Stimulated activated CD8-positive, alpha-beta memory T cell treated with anti-CD3 and anti-CD28 coated beads, Interleukin-7, amount 100 ng/mL, for 48 hours (primary cell): ENCODE data around the gene RASAL2.
"Not testable (repeated sequence)": the region's sequence is repeated elsewhere in the genome, so short reads cannot be mapped to it uniquely, and the experiment has no call there.

Experiments used
- DNase-seq, 2 donors: peaks; one replicate each; pipeline ENCODE4 v3.0.0-alpha.2; 2020; ENCODE audit warnings: low read depth in 1 of 2; ENCODE audit errors: extremely low read depth in 1 of 2

Gene RASAL2

DNA sequence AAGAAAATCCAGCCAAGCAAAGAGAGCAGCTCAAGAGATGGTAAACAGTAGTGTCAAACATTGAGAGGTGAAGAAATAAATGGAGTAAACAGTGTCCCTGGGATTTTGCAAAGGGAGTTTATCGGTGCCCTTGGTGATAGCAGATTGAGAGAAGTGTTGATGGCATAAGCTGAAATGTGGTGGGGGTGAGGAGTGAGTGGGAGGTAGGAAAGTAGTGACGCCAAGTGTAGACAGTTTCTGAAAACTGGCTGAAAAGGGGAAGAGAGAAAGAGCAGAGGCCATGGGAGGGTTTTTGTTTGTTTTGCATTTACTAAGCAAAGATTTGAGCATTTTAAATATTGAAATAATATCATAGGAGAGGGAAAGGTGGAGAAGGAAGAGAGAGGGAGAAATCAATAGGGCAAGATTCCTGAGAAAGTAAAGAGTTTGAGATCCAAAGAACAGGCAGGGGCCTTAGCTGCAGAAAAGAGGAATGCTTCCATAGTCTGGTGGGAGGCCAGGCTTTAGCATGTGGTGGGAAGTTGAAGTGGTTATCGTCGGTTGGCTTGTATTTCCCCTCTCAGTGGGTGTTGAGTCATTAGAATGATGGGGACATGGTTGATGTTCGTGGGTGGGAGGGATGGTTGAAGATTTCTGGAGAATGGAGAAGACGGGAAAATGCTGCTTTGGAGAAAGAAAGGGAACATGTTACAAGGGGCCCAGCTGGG lies 26.8 kb upstream of the RASAL2 start:
- DNase-seq: no peak

DNA sequence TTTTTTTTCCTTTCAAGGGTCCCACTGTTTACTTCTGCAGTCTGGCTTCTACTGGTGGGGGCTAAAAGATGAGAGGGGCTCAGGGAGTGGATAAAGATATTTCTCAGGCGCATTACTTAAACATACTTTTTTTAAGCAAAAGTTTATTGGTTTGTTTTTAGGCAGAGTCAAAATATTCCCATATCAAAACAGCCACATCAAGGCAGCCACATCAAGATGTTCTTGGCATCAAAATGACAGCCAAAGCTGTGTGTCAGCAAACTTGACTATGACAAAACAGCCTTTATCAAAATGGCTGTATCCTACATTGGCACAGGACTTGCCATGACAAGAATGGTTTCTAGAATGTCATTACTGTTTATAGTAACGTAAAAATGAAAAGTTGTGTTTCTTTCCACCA lies 22.1 kb upstream of the RASAL2 start:
- DNase-seq: no peak

DNA sequence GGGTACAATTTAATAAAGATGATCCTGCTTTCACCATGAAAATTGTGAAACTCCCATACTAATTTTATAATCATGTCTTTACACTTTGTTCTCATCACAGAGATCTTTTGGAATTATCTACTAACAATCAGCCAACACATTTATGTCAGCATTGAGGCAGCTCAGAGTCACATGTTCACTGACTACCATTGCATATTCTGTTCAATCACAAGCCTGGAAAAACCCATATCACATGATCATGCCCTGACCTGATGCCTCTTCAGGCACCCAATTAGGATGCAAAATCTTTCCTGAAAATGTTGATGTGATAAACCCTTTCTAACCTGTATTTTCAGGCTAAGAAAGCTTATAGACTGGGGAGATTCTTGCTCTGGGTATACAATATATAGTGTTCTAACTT lies 21.6 kb upstream of the RASAL2 start:
- no peak for DNase-seq

DNA sequence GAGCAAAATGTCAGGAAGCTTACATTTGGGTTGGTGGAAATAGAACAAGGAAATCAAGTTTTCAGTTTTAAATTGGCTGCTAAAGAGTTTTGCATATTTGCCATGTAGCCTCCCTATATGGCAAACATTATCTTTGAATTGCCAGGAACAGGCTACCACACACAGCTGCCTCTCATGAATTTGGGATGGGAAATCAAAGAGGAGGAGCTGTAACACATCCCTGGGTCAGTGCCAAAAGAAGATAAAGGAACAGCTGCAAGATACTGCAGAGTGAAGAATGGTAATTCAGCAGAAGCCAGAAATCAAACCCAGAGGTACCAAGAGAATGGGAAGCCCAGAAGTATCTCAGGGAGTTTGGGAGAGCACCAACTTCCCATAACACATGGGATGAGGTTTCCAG lies 18.6 kb upstream of the RASAL2 start:
- no peak for DNase-seq

DNA sequence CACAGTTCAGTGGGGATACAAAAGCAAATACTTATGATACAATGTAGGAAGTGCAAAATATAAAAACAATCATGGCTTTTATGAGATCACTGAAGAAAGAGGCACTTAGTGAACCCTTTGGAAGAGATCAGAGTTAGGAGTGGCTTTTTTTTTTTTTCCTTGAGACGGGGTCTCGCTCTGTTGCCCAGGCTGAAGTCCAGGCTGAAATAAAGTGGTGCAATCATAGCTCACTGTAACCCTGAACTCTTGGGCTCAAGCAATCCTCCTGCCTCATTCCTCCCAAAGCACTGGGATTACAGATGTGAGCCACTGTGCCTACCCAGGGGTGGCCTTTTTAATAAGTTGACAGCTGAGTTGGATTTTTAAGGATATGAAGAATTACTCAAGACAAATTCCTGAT lies 17.3 kb upstream of the RASAL2 start:
- no peak for DNase-seq

DNA sequence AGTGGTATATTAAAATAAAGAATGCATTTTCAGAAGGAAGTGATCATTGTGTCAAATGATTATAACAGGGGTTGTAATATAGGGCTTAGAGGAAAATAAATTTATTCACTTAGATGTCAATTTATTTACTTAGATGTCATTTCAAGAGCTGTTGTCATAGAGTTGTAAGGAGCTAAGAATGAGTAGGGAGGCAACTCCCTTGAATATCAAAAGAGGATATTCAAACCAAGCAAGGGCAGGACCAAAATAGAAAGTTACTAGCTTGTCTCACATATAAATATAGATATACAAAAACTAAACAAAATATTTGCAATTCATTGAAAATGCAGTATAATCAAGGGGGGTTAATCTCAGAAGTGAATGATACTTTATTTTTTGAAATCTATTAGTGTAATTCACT lies 16.0 kb upstream of the RASAL2 start:
- DNase-seq: no peak

DNA sequence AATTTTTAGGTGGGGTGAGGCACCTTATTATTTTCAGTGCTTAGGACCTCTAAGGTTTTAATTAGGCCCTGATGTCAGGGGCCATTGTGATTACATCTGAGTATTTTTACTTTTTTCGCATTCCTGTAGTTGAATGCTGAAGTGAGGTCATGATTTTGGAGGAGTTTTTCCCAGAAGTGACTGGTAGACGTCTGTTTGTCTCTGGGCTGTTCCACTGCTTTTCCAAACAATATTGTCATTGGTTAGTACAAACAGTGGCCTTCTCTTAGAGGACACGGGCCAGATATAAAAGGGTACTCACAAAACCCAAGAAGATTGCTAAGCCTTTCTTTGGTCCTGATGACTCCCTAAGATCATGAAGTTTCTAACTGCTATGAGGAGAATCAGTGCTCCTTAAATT lies 7.6 kb upstream of the RASAL2 start:
- no peak for DNase-seq

DNA sequence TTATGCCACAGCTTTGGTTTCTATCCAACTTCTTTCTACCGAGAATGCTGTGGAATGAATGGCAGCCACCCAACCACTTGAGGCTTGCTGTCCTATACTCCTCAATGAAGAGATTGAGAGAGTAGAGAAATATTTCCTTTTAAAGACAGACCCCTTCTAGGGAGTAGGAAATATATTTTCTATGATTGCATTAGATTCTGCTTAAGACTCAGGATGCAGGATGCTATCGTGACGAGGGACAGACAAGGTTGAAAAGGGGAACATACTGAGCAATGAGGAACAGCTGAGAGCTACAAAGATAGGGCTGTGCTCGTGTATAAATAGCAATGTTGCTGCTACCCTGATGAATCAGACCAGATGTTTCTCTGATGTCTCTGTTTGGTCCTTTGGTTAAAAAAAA lies 7.1 kb upstream of the RASAL2 start:
- no peak for DNase-seq

DNA sequence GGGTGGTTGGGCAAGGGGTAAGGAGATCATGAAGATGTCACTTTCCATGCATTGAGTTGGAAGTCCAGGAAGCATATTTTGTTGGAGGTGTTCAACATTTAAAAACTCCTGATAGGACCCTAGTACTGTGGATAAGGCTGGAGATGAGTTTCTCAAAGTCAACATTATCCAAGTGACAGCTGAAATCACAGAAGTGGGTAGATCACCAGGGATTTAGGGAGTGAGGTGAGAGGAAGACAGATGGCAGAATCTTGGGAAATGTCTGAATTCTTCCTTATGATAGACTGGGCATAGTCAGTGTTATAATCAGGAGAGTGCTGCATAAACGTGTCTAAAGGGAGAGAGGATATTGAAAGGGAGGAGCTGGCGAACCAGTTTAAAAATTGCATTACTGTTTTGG lies 5.3 kb upstream of the RASAL2 start:
- no peak for DNase-seq

DNA sequence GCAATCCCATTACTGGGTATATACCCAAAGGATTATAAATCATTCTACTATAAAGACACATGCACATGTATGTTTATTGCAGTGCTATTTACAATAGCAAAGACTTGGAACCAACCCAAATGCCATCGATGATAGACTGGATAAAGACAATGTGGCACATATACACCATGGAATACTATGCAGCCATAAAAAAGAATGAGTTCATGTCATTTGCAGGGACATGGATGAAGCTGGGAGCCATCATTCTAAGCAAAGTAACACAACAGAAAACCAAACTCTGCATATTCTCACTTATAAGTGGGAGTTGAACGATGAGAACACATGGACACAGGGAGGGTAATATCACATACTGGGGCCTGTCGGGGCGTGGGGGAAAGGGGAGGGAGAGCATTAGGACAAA lies 2.5 kb upstream of the RASAL2 start:
- not testable (repeated sequence) for DNase-seq

DNA sequence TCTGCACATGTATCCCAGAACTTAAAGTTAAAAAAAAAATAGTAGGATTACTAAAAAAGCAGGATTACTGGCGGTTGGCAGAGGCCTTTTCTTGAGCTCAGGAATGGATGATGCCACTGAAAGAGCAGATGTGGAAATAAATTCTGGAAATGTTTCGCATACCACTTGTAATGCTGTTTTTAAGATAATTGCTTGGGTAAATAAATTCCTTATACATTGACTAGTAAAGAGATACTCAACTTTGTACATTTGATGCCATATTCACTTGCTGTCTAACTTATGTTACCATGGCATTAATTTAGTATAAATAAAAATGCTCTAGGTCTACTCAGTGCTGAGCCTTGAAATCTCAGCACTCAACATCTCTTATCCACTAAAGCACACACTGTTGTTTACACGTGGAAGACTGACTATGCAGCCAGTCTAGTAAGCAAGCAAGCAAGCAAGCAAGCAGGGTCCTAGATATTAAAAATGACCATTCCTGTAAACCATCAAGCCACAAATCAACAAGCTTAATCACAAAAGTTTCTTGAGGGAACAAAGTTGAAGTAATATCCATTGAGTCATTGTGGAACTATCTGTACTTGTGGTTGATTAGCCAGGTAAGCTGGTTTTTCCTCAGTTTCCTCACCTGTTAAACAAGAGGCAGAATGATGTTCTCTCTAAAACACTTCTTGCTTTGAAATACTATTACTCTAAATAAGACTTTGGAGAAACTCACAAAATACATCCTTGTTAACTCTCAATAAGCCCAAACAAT lies 1.7 kb upstream of the RASAL2 start:
- DNase-seq: no peak

DNA sequence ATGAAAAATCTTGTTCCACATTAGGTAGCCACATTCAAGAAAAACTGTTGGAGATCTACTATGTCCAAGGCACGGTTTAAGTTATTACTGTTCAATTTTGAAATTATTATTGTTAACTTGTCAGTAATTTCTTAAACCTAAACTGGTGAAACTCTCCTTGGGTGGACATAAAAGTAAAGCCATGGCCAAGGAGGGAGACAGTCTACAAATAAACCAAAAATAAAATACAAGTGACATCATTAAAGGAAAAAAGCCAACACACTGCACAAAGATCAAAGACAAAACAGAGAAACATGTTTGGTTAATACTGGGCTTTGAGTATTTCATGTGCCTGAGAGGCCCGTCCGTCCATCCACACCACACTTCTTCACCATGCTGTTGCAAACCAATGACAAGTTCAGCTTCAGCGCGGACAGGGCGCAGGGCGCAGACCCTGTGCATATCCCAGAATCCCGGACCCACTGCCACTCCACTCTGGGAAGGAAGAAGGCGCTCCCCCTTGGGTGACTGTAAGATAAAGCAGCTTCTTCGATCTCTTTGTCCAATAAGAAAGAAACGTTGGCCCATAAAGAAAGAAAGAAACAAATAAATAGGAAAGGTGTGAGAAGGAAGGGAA lies 918 bp upstream of the RASAL2 start:
- no peak for DNase-seq

DNA sequence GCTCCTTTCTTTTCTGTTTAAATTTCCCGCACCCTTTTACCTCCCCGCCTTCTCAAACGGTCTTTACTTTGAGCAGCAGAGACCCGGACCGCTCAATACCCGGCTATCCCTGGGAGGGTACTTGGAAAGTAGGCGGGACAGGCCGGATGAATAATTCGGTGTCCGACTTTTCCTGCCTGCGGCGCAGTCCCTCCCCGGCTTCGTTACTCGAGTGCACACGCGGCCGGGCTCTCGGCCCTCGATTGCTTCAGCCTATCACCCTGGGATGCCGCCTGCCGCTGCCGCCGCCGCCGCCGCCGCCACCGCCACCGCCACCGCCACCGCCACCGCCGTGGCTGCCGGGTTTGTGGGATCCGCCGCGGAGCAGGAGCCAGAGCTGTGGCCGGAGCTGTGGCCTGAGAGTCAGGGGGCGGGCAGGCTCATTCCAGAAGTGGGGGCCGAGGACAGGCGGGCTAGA lies 382 bp upstream of the RASAL2 start:
- DNase-seq: peak; percentile 1 to 24

DNA sequence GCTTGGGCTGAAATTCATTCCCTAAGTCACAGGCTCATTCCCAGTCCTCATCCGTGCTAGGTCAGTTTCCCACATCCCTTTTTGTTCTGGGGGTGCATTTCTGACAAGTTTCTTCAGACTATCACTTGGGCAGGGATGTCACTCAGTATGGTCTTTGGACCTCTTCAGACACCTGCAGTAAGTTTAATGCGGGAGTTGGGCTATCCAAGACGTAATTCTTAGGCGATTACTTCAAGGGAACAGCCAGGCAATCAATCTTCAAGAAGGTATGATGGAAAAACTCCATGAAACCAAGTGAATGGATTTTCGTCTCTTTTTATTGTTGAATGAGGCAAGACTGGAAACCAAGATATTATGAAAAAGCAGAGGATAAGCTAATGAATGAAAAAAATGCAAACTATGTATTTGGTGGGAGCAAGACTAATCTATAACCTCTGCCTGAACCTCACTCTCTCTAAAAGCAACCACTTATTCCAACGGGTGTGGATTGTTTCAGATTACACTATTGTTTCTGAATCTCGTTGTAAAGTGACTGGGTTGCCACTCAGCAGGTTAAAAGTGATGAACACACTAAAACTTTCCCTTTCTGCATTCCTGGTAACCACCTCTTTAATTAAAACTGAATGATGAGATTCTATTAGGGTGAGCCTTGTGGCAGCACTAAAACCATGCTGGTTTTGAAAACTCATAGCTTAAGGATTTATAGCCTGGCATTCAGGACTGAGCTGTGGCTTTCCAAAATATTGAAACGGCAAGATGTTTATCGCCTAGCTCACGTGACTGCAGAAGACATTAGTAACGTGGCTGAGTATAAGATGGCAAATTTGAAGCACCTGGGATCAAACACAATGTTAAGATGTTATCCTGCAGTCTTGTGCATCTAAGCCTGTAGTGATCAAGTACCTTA lies 1.1 kb downstream of the RASAL2 start:
- no peak for DNase-seq

DNA sequence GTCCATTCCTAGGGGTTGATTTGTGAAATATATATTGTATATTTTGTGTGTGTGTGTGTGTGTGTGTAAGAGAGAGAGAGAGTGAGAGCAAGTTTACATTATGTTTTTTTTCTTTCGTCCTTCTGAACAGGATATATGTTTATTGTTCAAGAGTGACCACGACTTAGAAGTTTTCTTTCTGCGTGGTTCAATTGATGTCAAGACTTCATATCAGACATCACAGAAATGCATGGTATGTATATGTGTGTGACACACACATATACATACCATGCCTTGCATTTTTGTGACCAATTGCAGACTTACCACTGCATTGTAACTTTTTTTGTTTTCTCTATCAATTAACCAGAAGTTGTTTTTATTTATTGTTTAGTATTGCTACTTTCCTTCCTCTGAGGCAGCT lies 2.5 kb downstream of the RASAL2 start:
- no peak for DNase-seq

DNA sequence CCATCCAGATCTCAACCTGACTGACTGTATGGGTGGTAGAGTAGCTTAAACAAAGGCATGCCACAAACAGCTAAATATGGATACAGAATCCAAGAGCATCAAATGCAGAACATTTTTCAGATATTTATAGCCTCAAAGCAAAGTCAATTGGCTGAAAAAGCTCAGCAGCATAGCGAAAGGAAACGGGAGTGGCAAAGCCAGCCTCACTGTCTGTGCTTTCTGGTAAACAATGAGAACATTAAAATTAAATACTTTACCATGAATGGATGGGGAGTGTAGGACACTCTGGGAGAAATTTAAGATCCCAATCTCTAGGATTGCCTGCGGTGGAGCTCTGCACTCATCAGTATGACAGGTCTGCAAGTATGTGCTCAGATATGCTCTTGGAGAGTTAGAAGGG lies 4.4 kb downstream of the RASAL2 start:
- no peak for DNase-seq

DNA sequence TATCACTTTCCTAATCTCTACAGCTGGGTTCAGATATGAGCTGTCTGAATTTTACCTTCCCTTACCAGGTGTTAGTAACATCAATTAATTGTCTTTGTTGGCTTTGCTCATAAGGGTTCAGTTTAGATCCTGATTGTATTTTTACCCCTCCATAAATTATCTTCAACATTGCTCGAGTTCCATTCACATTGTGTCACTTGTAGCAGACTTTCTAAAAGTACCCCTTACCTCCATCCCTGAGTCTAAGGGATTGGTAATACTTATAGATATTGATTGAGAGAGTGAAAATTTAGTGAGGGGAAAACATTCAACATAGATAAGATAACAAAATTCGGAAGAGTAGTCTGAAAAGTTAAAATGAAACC lies 7.3 kb downstream of the RASAL2 start:
- DNase-seq: no peak

DNA sequence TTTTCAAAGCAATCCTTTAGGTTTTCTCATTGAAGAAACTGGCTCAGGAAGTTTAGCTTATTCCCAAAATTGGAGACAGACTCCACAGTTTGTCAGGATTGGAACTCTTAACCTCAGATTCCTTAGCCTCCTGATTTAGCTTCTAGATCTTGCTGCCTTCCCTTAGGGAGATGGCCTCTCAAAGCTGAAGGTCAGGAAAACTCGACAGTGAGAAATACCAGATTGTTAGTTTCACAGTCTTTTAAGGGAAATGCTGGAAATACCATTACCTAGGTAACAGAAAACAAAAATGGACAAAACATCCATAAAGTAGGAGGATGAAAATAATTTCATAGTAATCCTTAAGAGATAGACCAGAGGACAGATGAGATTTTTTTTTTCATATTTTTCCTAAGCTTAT lies 7.8 kb downstream of the RASAL2 start:
- DNase-seq: no peak

DNA sequence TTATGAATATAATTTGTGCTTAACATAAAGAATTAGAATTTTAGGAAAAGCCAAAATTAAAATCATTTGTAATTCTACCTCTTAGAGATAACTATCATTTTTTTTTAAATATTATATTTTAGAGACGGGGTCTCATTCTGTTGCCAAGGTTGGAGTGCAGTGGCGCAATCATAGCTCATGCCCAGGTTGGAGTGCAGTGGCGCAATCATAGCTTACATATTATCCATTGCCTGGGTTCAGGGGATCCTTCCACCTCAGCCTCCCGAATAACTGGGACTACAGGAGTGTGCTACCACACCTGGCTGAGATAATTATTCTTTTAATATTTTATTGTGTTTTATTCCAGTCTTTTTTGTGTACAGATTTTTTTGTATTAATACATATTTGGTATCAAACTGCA lies 8.3 kb downstream of the RASAL2 start:
- DNase-seq: no peak

DNA sequence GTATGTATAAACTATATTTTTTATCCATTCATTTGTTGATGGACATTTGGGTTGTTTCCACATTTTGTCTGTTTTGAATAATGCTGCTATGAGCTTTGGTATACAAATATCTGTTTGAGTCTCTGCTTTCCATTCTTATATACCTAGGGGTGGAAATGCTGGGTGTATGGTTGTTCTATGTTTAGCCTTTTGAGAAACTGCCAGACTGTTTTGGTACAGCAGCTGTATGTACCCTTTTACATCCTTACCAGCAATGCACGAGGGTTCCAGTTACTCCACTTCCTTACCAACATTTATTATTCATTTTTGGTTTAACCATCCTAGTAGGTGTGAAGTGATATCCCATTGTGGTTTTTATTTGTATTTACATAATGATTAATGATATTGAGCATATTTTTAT lies 13.9 kb downstream of the RASAL2 start:
- DNase-seq: no peak
